NCI-H146 (cell line): ENCODE results near the gene FGF11.
"Not testable (repeated sequence)": the region's sequence is repeated elsewhere in the genome, so short reads cannot be mapped to it uniquely, and the experiment has no call there.

Source experiments
- DNase-seq: peaks from one replicate; lab custom pipeline; 2025; lab: John Stamatoyannopoulos, UW

Gene FGF11

DNA sequence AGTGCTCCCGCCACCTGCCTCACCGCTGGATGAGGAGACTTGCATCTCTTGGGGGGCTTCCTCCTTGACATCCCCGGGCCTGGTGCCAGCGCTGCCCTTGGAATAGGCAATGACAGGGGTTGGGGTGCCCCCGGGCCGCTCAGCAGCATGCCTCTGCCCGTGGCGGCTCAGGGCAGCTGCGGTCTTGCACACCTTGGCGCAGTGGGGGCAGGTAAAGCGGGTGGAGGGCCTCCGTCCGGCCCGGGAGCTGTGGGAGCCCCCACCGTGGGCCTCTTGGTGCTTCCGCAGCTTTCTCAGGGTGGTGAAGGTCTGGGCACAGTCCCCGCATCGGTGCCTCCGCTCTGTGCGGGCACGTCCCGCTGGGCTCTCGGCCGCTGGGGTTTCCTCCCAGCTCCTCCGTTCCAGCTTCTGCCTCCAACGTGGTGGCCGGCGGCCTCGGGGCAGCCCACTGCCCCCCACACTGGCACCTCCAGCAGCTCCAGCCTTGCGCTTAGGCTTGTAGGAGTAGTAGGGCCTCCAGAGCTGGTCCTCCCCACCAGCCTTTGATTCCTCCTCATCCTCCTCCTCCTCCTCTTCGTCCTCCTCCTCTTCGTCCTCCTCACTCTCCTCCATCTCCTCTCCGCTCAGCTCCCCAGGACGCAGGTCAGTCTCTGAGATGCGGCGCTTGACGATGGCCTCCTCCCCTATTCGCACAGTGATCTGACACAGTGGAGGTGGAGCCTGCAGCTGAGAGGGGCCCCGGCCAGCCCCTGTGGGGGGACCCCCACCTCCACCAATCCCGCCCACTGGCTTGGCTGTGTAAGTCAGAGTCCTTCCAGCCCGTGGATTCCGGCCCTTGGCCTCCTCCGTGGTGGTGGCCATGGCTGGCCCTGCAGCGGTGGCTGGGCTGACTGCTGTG lies 23.4 kb downstream of the FGF11 start:
- DNase-seq = no peak

DNA sequence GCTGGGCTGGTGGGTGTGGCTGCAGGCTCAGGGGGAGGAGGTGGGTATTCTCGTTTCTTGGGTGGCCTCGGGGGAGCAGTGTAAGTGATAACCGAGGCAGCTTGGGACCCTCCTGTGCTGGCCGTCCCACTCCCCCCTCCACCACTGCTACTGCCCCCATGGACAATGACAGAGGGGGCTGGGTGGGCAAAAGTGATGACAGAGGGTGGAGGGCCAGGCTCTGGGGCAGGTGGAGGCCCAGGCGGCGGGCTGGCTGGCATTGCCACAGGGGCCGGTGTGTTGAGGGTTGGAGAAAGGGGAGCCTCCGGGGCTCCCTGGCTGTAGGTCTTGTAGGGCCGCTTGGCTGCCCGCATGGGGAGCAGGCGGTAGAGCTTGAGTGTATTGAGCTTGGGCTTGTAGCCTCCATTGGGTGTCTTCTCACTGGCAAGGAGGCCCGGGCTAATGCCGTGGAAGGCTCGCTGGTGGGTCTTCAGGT lies 24.1 kb downstream of the FGF11 start:
- DNase-seq = no peak

DNA sequence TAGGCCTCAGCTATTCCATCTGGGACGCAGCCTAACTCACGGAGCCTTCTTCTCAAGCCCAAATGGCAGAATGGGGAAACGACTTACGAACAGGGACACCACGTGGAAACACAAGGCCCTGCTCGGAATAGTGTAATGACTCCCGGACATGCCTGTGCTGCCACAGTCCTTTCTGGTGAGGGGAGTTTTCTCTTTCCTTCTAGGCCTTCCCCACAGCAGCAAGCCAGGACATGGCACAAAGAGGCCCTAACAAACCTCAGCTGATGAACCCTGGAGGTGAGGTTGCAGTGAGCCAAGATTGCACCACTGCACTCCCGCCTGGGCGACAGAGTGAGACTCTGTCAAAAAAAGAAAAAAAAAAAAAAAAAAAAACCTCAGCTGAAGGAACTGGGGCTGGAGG lies 24.8 kb downstream of the FGF11 start:
- no peak for DNase-seq

DNA sequence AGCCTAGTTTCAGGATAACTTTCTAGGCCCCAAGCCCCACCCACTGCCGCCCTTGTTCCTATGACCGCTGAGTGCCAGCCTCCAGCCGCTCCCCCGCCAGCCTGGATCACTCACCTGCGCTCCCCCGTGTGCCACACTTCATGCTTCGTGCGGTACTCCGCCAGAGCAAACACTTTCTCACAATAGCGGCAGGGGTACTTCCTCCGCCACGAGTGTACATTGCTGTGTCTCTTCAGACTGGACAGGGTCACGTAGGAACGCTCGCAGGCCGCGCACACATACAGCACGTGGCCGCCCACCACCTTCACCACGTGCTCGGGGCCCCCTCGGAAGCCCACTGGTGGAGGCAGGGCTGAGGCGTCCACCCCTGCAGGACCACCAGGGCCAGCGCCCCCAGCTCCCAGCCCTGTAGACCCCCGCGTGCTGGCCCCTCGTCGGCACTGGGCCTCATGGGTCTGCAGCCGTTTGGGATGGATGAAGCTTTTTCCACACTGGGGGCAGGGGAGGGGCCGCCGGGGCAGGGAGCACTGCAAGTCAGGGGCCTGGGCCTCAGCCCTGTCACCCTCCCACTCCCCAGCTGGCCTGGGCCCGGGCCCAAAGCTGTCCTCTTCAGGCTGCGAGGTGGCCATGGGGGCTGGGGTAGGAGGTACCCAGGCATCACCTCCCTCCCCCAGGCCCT lies 26.4 kb downstream of the FGF11 start:
- DNase-seq = no peak

DNA sequence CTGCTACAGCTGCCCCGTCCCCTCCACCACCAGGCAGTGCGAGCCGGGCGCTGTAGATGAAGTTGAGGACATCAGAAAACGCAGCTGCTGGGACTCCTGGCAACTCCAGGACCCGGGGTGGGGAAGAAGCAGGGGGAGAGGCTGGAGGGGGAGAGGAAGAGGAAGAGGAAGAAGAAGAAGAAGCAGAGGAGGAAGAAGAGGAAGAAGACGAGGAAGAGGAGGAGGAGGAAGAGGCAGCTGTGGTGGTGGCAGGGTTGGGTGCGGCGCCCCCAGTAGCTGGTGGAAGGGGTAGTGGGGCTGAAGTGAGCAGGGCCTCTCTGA lies 27.0 kb downstream of the FGF11 start:
- DNase-seq = no peak

DNA sequence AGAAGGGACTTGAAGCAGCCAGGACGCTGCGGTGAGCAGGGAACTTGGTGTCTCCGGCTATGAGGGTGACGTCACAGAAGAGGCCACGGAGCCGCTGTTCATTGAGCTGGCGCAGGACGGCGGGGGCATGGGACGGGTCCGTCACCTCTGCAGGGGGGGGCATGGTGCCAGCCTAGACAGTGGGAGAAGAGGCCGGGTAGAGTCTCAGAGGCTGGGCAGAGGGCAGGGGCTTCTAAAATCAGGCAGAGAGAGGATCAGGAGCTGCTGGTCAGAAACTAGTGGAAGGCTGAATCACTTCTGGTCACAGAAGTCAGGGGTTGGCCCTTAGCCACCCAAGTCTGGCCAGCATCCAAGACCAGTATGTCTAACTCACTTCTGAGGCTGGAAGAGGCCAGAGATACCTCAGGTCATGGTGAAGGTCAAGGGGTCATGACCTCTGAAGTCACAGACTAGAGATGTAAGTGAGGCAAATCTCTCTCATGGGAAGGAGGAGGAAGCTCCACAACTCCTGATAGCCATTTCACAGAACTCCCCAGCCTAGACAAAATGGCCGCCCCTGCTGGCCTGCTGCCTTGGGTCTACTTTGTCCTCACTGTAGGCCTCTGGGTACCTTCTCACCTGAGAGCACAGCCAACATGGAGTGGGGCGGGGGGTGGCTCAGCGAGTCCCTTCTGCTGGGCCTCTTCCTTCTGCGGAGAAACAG lies 27.5 kb downstream of the FGF11 start:
- no peak for DNase-seq

DNA sequence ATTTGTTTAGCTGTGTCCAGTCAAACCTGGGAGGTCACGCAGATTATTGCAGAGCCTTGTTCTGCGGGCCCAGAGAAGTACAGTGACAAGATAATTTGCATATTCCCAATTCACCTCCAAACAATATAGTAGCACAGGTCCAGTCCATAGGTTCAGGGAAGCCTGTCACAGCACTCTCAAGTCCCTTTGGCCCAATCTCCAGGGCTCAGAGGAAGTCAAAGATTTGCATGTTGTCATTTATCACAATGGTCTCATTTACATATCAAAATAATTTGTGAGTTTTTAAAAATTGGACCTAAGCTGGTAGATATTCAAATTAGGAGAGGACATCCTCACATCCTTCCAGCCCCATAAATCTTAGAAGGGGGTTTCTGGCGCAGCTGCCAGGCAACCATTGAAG lies 28.2 kb downstream of the FGF11 start:
- no peak for DNase-seq

DNA sequence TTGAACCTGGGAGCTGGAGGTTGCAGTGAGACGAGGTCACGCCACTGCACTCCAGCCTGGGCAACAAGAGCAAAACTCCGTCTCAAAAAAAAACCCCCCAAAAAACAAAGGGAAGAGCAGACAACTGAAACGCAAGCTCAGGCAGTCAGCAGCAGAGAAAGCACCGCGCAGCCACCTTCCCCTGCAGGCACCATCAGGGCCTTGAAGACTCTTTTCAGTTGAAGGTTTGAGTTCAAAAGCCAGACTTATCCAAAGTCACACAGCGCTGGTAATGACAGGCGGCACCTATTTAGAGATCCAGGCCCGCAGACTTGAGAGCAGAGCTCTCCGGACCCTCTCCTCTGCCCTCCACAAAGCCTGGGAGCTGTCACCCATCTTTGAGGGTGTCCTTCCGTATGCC lies 29.0 kb downstream of the FGF11 start:
- no peak for DNase-seq

DNA sequence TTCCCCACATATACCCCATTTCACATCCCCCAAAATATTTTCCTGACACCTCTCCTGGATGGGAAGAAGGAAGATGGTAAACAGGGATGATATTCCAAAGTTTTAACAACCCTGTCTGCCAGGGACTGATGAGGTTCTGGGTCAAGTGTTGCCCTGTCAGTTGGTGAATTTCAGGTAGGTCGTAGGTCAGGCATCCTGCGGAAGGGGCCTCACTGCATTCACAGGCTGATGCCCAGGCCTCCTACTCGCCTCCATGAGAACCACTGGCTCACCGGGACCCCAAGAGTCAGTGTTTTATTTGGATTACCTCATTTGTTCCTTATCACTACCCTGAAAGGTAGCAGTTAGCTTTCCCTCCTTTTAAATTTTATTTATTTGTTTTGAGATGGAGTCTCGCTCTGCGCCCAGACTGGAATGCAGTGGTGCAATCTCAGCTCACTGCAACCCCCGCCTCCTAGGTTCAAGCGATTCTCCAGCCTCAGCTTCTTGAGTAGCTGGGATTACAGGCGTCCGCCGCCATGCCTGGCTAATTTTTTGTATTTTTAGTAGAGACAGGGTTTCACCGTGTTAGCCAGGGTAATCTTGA lies 29.6 kb downstream of the FGF11 start:
- no peak for DNase-seq

DNA sequence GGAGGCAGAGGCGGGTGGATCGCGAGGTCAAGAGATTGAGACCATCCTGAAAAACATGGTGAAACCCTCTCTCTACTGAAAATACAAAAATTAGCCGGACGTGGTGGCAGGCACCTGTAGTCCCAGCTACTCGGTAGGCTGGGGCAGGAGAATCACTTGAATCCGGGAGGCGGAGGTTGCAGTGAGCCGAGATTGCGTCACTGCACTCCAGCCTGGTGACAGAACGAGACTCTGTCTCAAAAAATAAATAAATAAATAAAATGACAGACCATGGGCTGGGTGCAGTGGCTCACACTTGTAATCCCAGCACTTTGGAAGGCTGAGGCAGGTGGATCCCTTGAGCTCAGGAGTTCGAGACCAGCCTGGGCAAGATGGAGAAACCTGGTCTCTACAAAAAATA lies 30.5 kb downstream of the FGF11 start:
- DNase-seq = not testable (repeated sequence)

DNA sequence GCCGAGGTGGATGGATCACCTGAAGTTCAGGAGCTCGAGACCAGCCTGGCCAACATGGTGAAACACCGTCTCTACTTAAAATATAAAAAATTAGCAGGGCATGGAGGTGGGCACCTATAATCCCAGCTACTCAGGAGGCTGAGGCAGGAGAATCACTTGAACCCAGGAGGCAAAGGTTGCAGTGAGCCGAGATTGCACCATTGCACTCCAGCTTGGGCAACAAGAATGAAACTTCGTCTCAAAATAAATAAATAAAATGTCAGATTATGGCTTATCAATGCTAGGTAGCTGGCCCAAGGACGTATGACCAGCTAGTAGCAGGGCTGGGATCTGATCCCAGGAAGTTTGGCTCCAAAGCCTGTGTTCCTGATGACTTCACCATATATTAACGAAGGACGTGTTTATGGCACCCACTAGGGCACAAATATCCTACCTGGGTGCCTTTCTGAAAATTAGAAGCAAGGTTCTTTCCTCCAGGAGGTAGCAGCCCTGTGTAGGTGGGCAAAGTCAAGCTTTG lies 31.2 kb downstream of the FGF11 start:
- not testable (repeated sequence) for DNase-seq

DNA sequence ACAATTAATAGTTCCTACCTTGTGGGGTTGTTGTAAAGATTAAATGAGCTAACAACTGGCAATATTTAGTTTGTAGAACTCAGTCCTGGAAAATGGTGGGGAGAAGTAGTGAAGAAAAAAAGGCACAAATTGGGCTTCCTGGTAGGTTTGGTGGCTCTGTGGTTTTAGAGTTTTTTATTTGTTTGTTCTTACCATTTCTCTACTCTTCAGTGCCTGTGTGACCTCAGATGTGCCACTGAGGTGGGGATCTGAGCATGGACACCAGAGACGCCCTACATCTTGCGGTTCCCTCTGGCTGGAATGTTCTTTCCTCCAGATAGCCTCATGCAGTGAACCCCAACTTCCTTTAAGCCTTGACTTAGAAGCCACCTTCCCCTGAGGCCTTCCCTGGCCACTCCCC lies 32.4 kb downstream of the FGF11 start:
- DNase-seq = no peak

DNA sequence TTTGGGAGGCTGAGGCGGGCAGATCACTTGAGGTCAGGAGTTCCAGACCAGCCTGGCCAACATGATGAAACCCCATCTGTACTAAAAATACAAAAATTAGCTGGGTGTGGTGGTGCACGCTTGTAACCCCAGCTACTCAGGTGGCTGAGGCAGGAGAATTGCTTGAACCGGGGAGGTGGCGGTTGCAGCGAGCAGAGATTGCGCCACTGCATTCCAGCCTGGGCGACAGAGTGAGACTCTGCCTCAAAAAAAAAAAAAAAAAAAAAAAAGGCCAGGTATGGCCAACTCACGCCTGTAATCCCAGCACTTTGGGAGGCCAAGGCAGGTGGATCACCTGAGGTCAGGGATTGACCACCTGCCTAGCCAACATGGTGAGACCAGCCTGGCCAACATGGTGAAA lies 35.5 kb downstream of the FGF11 start:
- not testable (repeated sequence) for DNase-seq

DNA sequence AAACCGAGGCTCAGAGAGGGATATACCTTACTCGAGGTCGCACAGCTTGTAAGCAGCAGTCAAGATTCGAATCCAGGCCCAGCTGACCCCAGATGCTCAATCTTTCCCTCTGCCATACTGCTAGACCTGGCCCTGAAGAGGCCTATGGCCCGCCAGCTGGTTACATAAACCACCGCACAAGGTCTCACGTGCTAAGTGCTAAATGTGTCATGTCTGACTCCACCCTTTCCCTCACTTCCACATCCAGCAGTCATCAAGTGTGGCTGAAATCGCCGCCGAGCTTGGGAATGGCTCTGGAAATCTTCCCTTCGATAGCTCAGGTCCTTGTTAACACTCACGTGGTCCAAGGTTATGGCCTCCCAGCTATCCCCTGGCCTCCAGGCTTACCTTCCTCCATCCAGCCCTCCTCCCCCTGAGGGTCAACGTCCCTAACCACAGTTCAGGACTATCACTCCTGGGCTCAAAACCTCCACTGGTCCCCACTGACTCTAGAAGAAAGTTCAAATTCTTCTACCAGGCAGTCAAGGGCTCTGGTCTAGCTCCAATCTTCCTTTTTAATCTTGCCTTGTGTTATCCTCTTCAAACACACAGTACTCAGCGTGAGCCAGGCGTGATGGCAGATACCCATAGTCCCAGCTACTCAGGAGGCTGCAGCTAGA lies 36.6 kb downstream of the FGF11 start:
- DNase-seq = no peak

DNA sequence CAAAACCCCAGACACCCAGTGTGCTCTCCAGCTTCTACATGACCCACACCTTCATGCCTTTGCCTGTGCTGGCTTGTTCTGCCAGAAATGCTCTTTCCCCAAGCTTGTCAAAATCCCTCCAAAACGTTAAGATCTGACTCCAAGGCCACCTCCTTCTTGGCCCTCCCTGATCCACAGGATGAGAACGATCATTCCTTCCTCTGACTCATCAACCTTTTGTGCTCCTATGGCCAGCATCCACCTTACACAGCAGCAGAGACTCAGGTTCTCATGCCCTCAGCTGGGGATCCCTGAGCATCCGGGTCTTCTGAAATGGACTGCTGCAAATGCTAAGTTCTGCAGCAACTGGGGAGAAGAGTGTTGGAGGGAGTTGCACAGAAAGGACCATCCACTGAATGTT lies 37.2 kb downstream of the FGF11 start:
- DNase-seq = no peak

DNA sequence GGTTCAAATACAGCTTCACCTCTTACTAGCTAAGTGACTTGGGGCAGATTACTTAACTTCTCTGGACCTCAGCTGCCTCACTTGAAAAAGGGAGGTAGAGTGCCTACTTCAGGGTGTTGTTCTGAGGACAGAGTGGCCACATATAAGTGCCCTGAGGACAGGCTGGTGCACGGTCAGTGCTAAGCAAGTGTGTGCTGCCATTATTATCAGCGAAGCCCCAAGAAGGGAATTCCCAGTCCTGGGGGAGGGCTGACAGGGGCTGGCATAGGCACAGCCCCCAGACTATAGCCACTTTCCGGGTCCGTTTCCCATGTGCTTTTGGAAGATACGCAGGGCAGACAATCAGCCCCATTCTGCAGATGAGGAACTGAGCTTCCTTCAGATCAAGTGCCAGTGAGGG lies 37.6 kb downstream of the FGF11 start:
- DNase-seq = no peak

DNA sequence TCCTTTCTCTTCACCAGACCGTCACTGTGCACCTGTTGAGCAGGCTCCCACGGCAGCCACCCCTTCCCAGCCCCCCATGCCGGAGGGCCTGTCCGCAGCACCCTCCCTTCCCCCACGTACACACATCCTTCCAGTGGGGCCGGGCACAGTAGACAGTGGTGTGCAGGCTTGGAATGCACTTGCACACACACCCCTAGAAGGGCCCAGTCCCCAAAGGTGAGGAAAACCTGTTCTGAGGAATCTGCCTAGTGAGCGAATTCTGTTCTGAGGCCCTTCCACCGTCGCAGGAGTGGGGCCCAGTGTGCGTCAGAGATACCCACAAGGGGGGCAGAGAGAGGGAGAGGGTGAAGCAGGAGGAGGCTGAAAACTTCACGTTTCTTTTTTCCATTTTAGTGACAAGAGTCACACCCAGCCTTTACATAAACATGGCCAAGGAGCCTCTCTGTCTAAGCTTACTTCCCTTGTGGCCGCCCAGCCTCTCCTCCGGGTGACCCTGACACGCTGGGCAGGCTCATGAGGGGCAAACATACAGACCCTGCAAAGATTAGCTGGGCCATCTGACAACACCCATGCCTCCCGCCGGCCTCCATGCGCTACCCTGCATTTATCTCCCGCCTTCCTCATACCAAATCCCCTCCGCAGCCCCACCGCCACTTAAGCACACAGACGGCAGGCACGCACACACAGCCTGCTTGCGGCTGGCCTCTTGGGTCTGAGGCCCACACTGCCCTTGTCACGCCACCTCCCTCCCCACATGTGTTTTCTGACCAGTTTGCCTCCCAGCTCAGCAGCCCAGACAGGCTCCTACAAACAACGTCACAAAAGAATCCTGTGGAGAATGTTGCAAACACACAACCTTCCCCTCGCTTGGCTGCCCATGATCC lies 38.3 kb downstream of the FGF11 start:
- no peak for DNase-seq

DNA sequence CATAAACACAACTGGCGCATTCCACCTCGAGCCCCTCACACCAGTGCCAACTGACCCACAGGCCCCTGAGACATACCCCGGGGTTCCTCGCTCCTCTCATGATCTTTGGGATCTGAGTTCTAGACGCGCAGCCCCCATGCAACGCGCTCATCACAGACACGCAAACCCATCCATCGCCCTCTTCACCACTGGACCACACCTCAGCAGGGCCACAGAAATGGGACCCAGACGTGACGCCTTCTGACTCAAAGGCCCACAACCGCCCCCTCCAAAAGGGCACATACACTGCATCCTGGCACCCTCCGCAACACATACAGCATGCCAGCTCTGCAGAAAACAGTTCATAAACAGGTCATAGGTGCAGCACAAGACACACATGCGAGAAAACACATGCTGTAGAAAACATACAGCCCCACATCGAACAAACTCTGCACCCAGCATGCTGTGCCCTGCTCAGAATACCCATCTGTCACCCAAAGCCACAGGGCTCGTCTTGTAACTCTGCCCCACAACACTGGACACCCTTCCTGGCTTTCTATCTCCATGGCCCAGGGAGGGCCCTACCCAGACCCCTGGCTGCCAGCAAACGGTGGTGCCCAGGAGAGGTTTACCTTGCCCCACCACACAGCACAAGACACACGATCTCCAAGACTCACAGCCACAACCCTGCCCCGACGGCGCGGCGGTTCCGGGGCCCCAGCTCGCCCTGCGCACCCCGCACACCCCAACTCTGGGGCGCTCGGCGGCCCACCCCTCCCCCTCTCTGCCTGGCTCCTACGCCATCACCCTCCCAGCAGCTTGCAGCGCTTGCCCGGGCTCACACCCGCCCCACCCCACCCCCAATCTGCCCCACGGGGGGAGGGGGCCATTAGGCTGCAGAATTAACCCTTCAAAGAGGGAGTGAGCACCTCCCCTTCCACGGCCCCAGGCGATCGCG lies 39.2 kb downstream of the FGF11 start:
- DNase-seq = peak; percentile 41

DNA sequence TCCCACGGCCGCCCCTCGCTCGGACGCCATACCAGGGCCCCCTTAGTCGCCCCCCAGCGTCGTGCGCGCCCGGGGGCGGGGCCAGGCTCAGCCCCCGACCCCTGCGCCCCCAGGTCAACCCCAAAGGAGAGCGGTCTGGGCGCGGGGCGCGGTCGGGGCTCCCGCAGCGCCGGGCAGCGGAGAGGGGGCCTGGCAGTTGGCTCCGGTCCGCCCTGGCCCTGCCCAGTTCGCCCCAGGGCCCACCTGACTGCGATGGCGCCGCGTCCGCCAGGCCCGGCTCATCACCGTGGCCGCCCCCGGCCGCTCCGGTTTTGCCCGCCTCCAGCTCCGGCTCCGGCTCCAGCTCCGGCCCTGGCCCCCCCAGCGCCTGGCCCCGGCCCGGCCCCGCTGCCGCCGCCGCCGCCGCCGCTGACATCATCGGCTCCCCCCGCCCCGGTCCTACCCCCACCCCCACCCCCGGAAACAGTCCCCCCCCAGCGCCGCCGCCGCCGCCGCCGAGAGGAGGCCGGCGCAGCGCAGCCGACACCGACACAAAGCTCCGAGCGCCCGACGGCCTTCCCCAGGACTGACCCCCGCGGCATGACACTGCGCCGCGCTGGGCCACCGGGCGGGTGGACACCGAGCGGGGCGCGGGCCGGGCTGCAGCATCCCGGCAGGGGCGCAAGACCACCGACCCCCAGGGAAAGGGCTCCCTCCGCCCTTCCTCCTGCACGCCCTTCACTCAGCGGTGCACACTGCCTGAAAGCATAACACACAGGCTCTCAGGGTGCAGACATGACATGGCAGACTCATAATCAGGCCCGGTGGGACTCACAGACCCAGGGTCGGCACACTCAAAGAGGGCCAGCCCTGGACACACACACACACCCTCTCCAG lies 40.1 kb downstream of the FGF11 start, which contains the start of gene ZBTB4:
TSS of gene ZBTB4 (minus strand) at position 419 of the 876 bp plus-strand sequence. CDS start 12,830 bp downstream, outside the sequence.
- peak; percentile 59 for DNase-seq
